HL-60 (cell line): ENCODE results near the gene FAM43B.

Experiments
- DNase-seq, 2 experiments: peaks; one replicate each; pipeline ENCODE4 v3.0.0-alpha.2; 2010 to 2020; ENCODE audit warnings: low read depth in 1 of 2, low spot score in 1 of 2
- H3K27ac ChIP-seq: fragments of 250-450 bp; sonication (Bioruptor Pico); replicated peaks from 2 replicates; pipeline ENCODE4 v1.5.1; 2020; ENCODE audit warnings: mild to moderate bottlenecking, moderate library complexity
- H3K27me3 ChIP-seq: fragments of 250-450 bp; sonication (Bioruptor Pico); 2 replicates; pipeline ENCODE4 v1.5.1; 2021; ENCODE audit warnings: mild to moderate bottlenecking, moderate library complexity; ENCODE audit not compliant: insufficient read depth, poor library complexity, severe bottlenecking
- H3K4me3 ChIP-seq: replicated peaks from 2 replicates; pipeline ENCODE4 v1.5.1; 2011; ENCODE audit warnings: mild to moderate bottlenecking, control low read depth, low read length; ENCODE audit not compliant: insufficient read depth
- CTCF ChIP-seq: IDR thresholded peaks from one replicate; pipeline ENCODE4 v1.5.1; 2011; ENCODE audit warnings: low read length, control low read depth, inconsistent platforms; ENCODE audit not compliant: insufficient read depth
- GABPA ChIP-seq: IDR thresholded peaks from 2 replicates; pipeline ENCODE4 v1.6.1; 2012; ENCODE audit warnings: low read depth
- POLR2AphosphoS5 ChIP-seq: IDR thresholded peaks from 2 replicates; pipeline ENCODE4 v1.6.1; 2012; ENCODE audit warnings: low read depth
- REST ChIP-seq: IDR thresholded peaks from 2 replicates; pipeline ENCODE4 v1.6.1; 2012; ENCODE audit warnings: low read depth; ENCODE audit not compliant: insufficient replicate concordance
- SPI1 ChIP-seq: IDR thresholded peaks from 2 replicates; pipeline ENCODE4 v1.6.1; 2012; ENCODE audit warnings: low read depth, mild to moderate bottlenecking, borderline replicate concordance

The FAM43B gene

GRCh38 chr1:20593756-20594155, 41.4 kb downstream of the FAM43B start:
- no peak overlapping the region for H3K4me3 ChIP-seq
- H3K27me3 ChIP-seq, result no peaks in the 10 kb centered on the region
- no peak for DNase-seq
- TF ChIP-seq CTCF (no peak), POLR2AphosphoS5 (0 out of 2 replicates have a peak, but pooled peaks have one; percentile 42), REST (no peak), SPI1 (no peak), GABPA (no peak)
- no peak overlapping the region for H3K27ac ChIP-seq

- DNase-seq, result no peak
- TF ChIP-seq SPI1 (no peak), POLR2AphosphoS5 (no peak), GABPA (no peak), REST (no peak), CTCF (no peak)
- no peak overlapping the region for H3K4me3 ChIP-seq
- H3K27me3 ChIP-seq, result no peaks in the 10 kb centered on the region
- no peak overlapping the region for H3K27ac ChIP-seq
Observed at GRCh38 chr1:20594746-20595145, 42.4 kb downstream of the FAM43B start.

GRCh38 chr1:20596106-20596505, 43.7 kb downstream of the FAM43B start:
- Histone ChIP-seq H3K4me3 (no peak overlapping the region), H3K27ac (peak overlapping the region; percentile 50), H3K27me3 (no peaks in the 10 kb centered on the region)
- DNase-seq, result no peak
- TF ChIP-seq SPI1, result no peak

GRCh38 chr1:20597650-20598049, 45.3 kb downstream of the FAM43B start:
- Histone ChIP-seq H3K27me3 (no peaks in the 10 kb centered on the region), H3K4me3 (no peak overlapping the region), H3K27ac (peak overlapping the region; percentile 50)
- peak in 1 of 2 experiments; percentile 61 for DNase-seq
- TF ChIP-seq SPI1, result no peak
- no peak for TF ChIP-seq GABPA
- TF ChIP-seq CTCF, result no peak
- no peak for TF ChIP-seq POLR2AphosphoS5
- TF ChIP-seq REST, result no peak
